ENCODE measurements around the gene JAK1.

The JAK1 gene

GRCh38 chr1:64887689-64888217 lies 78.6 kb downstream of the JAK1 start:
- DNase-seq, result no peak

- DNase-seq, result no peak
These were observed 79.5 kb downstream of the JAK1 start for GRCh38 chr1:64886877-64887276.

- no peak for DNase-seq
These were observed 80.7 kb downstream of the JAK1 start for GRCh38 chr1:64885648-64886047.

GRCh38 chr1:64884261-64885040 lies 81.9 kb downstream of the JAK1 start:
- DNase-seq, result no peak

GRCh38 chr1:64882574-64883255 lies 83.6 kb downstream of the JAK1 start:
- DNase-seq, result no peak

GRCh38 chr1:64881281-64881680 lies 85.1 kb downstream of the JAK1 start:
- DNase-seq, result no peak

- DNase-seq, result no peak
These were observed 85.9 kb downstream of the JAK1 start for GRCh38 chr1:64880449-64880848.

- DNase-seq, result no peak
These were observed 87.3 kb downstream of the JAK1 start for GRCh38 chr1:64878931-64879611.

- DNase-seq, result no peak
These were observed 88.3 kb downstream of the JAK1 start for GRCh38 chr1:64878090-64878489.

- no peak for DNase-seq
These were observed 88.8 kb downstream of the JAK1 start for GRCh38 chr1:64877598-64877997.

- DNase-seq, result no peak
These were observed 89.2 kb downstream of the JAK1 start for GRCh38 chr1:64877151-64877550.

- no peak for DNase-seq
These were observed 90.7 kb downstream of the JAK1 start for GRCh38 chr1:64875606-64876005.

GRCh38 chr1:64875101-64875500 lies 91.2 kb downstream of the JAK1 start:
- DNase-seq, result no peak

- DNase-seq, result no peak
These were observed 91.7 kb downstream of the JAK1 start for GRCh38 chr1:64874666-64875065.

- no peak for DNase-seq
These were observed 92.8 kb downstream of the JAK1 start for GRCh38 chr1:64873576-64873975.

GRCh38 chr1:64872067-64872466 lies 94.3 kb downstream of the JAK1 start:
- no peak for DNase-seq

GRCh38 chr1:64871256-64871655 lies 95.1 kb downstream of the JAK1 start:
- no peak for DNase-seq

GRCh38 chr1:64867266-64867665 lies 99.1 kb downstream of the JAK1 start:
- DNase-seq, result no peak

- no peak for DNase-seq
These were observed 99.7 kb downstream of the JAK1 start for GRCh38 chr1:64866689-64867088.

GRCh38 chr1:64865105-64865757 lies 101.1 kb downstream of the JAK1 start:
- DNase-seq, result no peak

GRCh38 chr1:64864018-64864940 lies 102.1 kb downstream of the JAK1 start:
- DNase-seq, result peak; percentile 90

- DNase-seq, result no peak
These were observed 104.7 kb downstream of the JAK1 start for GRCh38 chr1:64861611-64862010.

Data from GDM1 (cell line).